Epithelial cell of esophagus (primary cell): Measurements from ENCODE around the gene MOB2.

Experiments
- DNase-seq: peaks from one replicate; pipeline ENCODE4 v3.0.0; 2010; ENCODE audit warnings: low read depth
- H3K4me3 ChIP-seq: 2 replicates; pipeline ENCODE4 v1.5.1; 2011; ENCODE audit warnings: mild to moderate bottlenecking, low read length, control low read depth
- TF ChIP-seq, protein P1 (sequence below): IDR thresholded peaks from 2 replicates; pipeline ENCODE4 v1.5.1; 2011; ENCODE audit warnings: low read depth, mild to moderate bottlenecking, low read length, control low read depth, inconsistent platforms; ENCODE audit not compliant: insufficient read depth; ENCODE audit errors: missing control alignments

The MOB2 gene

DNA sequence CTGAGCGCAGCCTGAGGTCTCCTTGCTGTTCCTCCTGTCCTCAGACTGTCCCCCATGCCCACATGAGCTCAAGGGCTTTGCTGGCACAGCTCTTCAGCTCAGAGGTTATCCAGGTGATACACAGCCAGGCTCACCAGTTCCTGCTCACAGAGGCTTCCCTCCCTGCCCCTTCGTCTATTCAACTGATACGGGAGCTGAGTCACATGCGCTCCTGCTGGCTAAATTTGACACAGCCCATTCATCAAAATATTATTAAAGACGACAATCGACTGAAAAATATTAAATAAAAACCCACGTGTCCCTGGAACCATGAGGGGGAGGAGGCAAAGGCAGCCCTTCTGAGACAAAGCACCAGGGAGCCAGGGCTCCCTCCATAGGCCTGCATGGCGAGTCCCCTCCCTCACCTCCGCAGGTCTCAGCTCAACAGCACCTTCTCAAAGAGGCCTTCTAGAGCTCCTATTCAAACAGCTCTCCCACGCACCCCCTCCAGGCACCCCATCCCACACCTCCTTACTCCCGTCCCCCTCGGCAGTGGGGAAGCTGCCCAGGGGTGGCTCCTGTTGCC is 45.0 kb upstream of the MOB2 start:
- TF ChIP-seq, protein P1, sequence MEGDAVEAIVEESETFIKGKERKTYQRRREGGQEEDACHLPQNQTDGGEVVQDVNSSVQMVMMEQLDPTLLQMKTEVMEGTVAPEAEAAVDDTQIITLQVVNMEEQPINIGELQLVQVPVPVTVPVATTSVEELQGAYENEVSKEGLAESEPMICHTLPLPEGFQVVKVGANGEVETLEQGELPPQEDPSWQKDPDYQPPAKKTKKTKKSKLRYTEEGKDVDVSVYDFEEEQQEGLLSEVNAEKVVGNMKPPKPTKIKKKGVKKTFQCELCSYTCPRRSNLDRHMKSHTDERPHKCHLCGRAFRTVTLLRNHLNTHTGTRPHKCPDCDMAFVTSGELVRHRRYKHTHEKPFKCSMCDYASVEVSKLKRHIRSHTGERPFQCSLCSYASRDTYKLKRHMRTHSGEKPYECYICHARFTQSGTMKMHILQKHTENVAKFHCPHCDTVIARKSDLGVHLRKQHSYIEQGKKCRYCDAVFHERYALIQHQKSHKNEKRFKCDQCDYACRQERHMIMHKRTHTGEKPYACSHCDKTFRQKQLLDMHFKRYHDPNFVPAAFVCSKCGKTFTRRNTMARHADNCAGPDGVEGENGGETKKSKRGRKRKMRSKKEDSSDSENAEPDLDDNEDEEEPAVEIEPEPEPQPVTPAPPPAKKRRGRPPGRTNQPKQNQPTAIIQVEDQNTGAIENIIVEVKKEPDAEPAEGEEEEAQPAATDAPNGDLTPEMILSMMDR: peak; percentile 32
- DNase-seq: peak; percentile 71
- no peak overlapping the region for H3K4me3 ChIP-seq

DNA sequence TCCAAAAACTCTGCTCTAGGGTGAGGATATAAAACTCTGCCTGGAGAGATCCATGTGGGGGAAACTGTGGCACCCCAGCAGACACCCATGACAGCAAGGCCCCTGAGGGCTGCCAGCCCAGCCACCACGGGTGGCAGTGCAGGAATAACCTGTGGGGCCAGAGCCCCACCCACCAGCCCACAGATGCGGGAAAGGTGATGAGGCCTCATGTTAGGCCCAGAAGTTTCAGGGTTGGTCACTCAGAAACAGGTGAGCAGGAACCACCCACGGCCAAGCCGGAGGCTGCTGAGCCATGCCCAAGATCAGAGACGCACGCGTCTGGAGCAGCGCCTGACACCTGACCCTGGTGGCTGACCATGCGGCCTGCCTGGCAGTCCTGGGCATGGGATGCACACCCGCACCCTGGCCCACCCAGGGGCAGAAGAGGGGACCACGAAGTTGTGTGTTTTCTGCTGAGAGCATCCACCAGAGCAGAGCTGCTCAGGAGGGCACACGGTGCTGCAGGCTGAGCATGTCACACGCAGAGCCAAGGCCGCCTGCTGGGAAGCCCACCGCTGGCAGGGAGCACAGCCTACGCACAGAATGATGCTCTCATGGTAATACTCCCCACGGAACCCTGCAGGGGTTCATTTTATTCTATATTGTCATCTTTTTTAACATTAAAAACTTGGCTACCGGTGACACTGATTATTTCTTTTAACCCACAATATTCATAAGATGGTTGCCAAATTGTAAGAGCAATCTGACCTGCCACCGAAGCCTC is 44.3 kb upstream of the MOB2 start:
- peak; percentile 43 for DNase-seq
- no peak overlapping the region for H3K4me3 ChIP-seq
- TF ChIP-seq, protein P1: no peak

DNA sequence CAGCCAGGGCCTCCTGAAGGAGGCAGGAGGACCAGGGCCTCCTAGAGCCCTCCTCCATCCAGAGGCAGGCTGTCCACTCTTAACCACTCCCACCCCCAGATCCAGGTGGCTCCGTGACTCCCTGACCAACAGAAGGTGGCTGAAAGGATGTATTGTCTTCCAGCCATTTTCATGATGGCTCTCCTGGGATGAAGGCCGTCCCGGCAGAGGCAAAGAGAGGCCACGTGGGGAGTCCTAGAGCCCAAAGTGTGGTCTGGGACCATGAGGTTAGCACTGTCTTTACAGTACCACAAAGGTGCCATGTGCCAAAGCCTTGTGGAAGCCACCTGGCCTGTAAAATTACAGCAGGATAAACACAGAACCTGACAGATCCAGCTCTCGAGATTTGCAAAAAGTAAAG is 43.2 kb upstream of the MOB2 start:
- DNase-seq: no peak
- H3K4me3 ChIP-seq: no peak overlapping the region
- TF ChIP-seq, protein P1: no peak

DNA sequence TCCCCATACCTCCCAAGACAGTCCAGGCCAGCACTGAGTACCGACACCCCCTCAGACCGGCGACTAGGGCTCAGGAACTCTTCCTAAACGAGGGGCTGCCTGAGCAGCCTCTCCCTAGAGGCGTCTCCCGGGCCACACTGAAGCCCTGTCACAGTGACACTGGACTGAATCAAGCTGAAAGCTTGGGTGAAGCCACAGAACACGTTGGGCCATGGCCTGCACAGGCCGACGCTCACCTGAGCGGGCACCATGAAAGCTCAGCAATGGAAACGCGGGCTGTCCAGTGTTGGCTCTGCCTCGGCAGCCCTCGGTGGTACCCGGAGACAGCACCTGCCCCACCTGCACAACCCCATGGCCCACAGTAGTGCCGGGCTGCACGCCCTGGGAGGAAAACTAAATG is 42.7 kb upstream of the MOB2 start:
- TF ChIP-seq, protein P1: no peak
- no peak for DNase-seq
- no peak overlapping the region for H3K4me3 ChIP-seq

DNA sequence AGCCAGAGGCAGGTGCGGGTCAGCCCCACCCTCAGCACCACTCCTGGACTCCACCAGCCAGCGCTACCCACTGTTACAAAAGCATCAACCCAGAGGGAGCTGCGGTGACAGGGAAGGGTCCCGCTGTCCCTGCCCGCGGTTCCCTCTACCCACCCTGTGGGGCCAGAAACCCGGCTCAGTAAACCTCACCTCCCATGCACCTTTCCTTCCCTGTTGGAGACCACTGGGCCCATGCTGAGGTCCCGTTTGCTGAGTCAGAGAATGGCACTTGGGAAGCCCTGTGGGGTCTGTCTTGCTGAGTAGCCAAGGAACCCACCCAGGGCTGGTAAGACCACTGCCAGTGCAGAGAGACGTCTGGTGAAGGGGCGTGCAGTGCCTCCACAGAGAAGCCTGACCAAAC is 42.1 kb upstream of the MOB2 start:
- H3K4me3 ChIP-seq: no peak overlapping the region
- no peak for DNase-seq
- TF ChIP-seq, protein P1: no peak

DNA sequence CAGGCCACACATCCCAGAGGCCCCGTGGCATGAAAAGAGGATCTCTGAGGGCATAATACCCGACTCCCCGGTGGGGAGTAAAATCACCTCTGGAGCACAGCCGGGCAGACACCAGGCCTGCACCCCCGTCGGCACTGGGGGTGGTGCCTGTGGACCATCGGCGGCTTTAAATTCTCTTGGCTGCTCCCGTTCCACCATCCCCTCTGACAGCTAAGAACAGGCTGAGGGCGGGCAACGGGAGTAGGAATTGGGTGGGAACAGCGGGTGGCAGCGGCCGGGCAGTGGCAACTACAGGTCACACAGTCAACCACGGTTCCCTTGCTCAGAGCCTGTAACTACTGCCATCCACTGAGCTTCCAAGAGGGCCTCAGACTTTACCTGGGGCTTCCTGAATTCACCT is 40.2 kb upstream of the MOB2 start:
- TF ChIP-seq, protein P1: no peak
- no peak for DNase-seq
- H3K4me3 ChIP-seq: no peak overlapping the region

DNA sequence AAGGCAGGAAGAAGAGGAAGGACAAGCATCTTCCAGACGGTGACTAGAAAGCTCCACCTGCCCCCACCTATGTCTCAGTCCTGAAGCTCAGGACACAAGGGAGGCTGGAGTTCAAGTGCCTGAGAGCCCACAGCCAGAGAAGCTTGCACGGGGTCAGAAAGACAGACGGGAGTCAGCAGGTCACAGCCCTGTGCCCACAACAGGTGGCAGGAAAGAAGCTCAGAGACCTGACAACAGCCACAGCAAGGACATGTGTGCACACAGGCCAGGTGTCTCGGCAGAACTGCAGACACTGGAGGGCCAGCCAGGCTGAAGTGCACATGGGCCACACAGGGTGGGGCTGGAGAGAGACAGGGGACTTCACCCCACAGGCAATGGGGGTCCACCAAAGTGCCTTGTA is 37.2 kb upstream of the MOB2 start:
- TF ChIP-seq, protein P1: no peak
- DNase-seq: no peak
- no peak overlapping the region for H3K4me3 ChIP-seq
